ENCODE data around the gene PTPN11.

DNA sequence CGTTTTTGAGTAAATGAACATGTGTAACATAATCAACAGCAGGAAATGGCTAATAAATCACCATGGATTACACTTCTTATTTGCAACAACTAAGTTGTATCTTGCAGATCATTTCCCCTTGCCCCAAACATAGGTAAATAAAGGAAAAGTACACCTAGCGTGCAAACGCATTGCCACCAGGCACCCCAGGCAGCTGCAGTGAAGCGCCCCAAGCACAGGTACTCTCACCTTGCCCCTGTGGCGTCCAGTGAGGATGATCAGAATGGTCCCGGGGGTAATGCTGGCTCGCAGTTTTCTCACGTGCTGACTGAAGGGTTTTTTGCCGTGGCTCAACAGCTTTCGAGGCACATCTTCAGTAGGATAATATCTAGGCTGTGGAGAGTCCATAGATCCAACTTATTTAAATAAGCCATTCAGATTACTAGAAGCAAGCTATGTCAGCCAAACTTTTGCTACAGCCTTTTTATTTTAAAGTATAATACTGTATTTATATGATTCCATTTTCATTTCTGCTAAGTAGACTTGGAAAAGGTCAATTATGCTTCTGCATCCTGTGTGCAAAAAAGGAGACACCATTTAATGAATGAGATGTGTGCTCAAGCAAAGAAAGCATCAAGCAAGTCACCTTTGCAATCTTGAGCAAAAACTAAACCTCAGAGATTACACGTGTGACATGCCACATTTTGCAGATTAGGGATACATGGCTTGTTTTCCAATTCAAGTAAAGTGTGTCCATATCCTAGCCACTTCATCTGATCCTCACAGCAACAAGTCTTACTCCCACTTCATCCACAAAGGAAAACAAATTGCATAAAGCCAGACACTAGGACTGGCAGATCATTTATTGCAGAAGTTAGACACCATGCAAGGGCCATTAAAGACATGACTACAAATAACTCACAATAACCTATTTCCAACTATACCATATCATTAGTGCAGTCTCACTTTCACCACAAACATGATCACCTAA, 11.9 kb upstream of the PTPN11 start:
- no peak for TF ChIP-seq POLR2A (IDR thresholded peaks at IDR 0.05)
- TF ChIP-seq, protein P1, sequence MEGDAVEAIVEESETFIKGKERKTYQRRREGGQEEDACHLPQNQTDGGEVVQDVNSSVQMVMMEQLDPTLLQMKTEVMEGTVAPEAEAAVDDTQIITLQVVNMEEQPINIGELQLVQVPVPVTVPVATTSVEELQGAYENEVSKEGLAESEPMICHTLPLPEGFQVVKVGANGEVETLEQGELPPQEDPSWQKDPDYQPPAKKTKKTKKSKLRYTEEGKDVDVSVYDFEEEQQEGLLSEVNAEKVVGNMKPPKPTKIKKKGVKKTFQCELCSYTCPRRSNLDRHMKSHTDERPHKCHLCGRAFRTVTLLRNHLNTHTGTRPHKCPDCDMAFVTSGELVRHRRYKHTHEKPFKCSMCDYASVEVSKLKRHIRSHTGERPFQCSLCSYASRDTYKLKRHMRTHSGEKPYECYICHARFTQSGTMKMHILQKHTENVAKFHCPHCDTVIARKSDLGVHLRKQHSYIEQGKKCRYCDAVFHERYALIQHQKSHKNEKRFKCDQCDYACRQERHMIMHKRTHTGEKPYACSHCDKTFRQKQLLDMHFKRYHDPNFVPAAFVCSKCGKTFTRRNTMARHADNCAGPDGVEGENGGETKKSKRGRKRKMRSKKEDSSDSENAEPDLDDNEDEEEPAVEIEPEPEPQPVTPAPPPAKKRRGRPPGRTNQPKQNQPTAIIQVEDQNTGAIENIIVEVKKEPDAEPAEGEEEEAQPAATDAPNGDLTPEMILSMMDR (IDR thresholded peaks at IDR 0.05) = no peak

All from adrenal gland (tissue), 5 donors.